OCI-LY1 (cell line): ENCODE measurements around the gene LLCFC1.

Experiments
- H2AFZ ChIP-seq: fragments of 200-600 bp; sonication (generic), shearing (Covaris generic); 2 replicates; pipeline ENCODE4 v1.6.0; 2014; ENCODE audit warnings: antibody characterized with exemption, mild to moderate bottlenecking, low read length
- H3F3A ChIP-seq: fragments of 200-600 bp; sonication (generic), shearing (Covaris generic); 2 replicates; pipeline ENCODE4 v1.6.0; 2014; ENCODE audit warnings: mild to moderate bottlenecking, antibody characterized with exemption, low read length, moderate library complexity; ENCODE audit not compliant: insufficient read depth
- H3K27ac ChIP-seq: fragments of 200-600 bp; sonication (generic); 2 replicates; pipeline ENCODE4 v1.5.1; 2014; ENCODE audit warnings: low read length, mixed run types, mild to moderate bottlenecking, low read depth; ENCODE audit not compliant: poor library complexity, severe bottlenecking
- H3K27me3 ChIP-seq: fragments of 200-600 bp; sonication (generic); 2 replicates; pipeline ENCODE4 v1.6.0; 2014; ENCODE audit warnings: antibody characterized with exemption, mild to moderate bottlenecking, low read length, moderate library complexity; ENCODE audit not compliant: insufficient read depth
- H3K36me3 ChIP-seq: fragments of 200-600 bp; sonication (generic); 2 replicates; pipeline ENCODE4 v1.6.1; 2014; ENCODE audit warnings: mild to moderate bottlenecking, antibody characterized with exemption, low read length, moderate library complexity, mixed read lengths; ENCODE audit not compliant: insufficient read depth
- H3K4me1 ChIP-seq: fragments of 200-600 bp; sonication (generic); 2 replicates; pipeline ENCODE4 v1.5.1; 2014; ENCODE audit warnings: mild to moderate bottlenecking, low read length, moderate library complexity; ENCODE audit not compliant: insufficient read depth, severe bottlenecking
- H3K4me2 ChIP-seq: fragments of 200-600 bp; sonication (generic), shearing (Covaris generic); 2 replicates; pipeline ENCODE4 v1.6.1; 2014; ENCODE audit warnings: low read length
- H3K4me3 ChIP-seq: fragments of 200-600 bp; sonication (generic); 2 replicates; pipeline ENCODE4 v1.5.1; 2014; ENCODE audit warnings: low read length, low read depth, mild to moderate bottlenecking, mixed read lengths; ENCODE audit not compliant: poor library complexity, severe bottlenecking
- H3K79me2 ChIP-seq: fragments of 200-600 bp; shearing (Covaris generic); 2 replicates; pipeline ENCODE4 v1.6.1; 2016; ENCODE audit warnings: mixed run types, low read length, mixed read lengths; ENCODE audit not compliant: insufficient read depth
- H3K9ac ChIP-seq: fragments of 200-600 bp; sonication (generic), shearing (Covaris generic); 2 replicates; pipeline ENCODE4 v1.6.1; 2014; ENCODE audit warnings: mild to moderate bottlenecking, low read length, mixed read lengths
- H3K9me2 ChIP-seq: fragments of 200-600 bp; sonication (generic), shearing (Covaris generic); 2 replicates; pipeline ENCODE4 v1.6.1; 2014; ENCODE audit warnings: low read depth, mild to moderate bottlenecking, low read length, mixed read lengths
- H3K9me3 ChIP-seq: fragments of 200-600 bp; shearing (Covaris generic); 2 replicates; pipeline ENCODE4 v1.6.1; 2014; ENCODE audit warnings: low read length, mixed read lengths
- H4K20me1 ChIP-seq: fragments of 200-600 bp; sonication (generic), shearing (Covaris generic); 2 replicates; pipeline ENCODE4 v1.6.0; 2016; ENCODE audit warnings: mild to moderate bottlenecking, low read length; ENCODE audit not compliant: insufficient read depth
- EZH2 ChIP-seq: fragments of 200-600 bp; sonication (generic), shearing (Covaris generic); IDR thresholded peaks from 2 replicates; pipeline ENCODE4 v1.8.0; 2017; ENCODE audit warnings: borderline replicate concordance, mixed run types, mild to moderate bottlenecking, antibody characterized with exemption, low read length, moderate library complexity, mixed read lengths
- TF ChIP-seq, protein P1 (sequence below): fragments of 200-600 bp; sonication (generic), shearing (Covaris generic); IDR thresholded peaks from 2 replicates; pipeline ENCODE4 v1.5.1; 2017; ENCODE audit warnings: mild to moderate bottlenecking, antibody characterized with exemption, low read length, moderate library complexity, mixed read lengths

The LLCFC1 gene

DNA sequence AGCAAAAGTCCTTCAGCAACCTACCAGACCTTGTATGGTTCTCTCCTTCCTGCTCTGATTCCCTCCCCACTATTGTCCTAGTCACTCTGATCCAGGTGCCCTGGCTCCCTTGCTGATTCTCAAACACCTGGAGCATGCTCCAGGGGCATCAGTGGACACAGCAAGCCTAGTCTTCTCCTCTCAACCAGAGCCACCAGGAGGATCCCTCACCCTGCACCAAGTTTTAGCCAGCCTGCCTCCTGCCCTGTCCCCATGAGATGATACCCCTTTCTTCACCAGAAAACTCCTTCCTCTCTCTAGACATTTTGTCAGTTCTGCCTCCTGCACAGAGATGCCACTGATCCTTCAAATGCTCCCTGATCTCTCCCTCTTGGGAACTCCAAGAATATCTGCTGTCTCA, 11.0 kb downstream of the LLCFC1 start:
- no peaks in the 10 kb centered on the region for H3K79me2 ChIP-seq
- H3K9me3 ChIP-seq = no peaks in the 10 kb centered on the region; the same call in 1 of the 2 replicates
- no peak overlapping the region for H2AFZ ChIP-seq
- TF ChIP-seq EZH2 = no peak
- TF ChIP-seq, protein P1, sequence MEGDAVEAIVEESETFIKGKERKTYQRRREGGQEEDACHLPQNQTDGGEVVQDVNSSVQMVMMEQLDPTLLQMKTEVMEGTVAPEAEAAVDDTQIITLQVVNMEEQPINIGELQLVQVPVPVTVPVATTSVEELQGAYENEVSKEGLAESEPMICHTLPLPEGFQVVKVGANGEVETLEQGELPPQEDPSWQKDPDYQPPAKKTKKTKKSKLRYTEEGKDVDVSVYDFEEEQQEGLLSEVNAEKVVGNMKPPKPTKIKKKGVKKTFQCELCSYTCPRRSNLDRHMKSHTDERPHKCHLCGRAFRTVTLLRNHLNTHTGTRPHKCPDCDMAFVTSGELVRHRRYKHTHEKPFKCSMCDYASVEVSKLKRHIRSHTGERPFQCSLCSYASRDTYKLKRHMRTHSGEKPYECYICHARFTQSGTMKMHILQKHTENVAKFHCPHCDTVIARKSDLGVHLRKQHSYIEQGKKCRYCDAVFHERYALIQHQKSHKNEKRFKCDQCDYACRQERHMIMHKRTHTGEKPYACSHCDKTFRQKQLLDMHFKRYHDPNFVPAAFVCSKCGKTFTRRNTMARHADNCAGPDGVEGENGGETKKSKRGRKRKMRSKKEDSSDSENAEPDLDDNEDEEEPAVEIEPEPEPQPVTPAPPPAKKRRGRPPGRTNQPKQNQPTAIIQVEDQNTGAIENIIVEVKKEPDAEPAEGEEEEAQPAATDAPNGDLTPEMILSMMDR = no peak
- H3K9me2 ChIP-seq = no peaks in the 10 kb centered on the region
- no peak overlapping the region for H3K4me3 ChIP-seq
- H3F3A ChIP-seq = no peaks in the 10 kb centered on the region
- no peaks in the 10 kb centered on the region for H3K36me3 ChIP-seq
- no peak overlapping the region for H3K4me2 ChIP-seq
- H3K27ac ChIP-seq = no peak overlapping the region
- H3K27me3 ChIP-seq = peaks cover 8% of the 10 kb centered on the region; the same call in 1 of the 2 replicates
- no peak overlapping the region for H3K9ac ChIP-seq
- H3K4me1 ChIP-seq = no peaks in the 10 kb centered on the region
- no peaks in the 10 kb centered on the region for H4K20me1 ChIP-seq

DNA sequence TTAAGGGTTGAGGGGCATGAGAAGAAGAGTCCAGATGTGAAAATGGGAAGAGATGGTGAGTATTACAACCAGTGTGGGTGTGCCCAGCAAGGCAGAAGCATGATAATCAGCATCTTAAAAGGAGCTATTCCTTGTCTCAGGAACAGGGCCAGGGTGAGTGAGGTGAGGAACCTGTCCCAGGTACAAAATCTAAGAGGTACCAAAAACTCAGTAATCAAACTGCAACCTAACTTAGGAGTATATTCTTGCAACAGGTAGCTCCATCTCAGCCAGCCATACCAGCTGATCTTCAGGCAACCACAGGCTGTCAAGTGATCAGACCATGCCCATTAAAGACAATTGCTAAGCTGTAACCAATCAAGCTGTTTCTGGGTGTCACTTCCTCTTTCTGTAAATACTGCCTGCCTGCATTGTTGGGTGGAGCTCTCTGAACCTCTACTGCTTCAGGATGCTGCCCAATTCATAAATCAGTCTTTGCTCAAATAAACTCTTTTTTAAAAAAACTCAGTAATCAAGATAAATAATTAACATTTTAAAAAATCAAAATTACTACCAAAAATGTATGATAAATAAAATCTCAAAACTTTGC, 15.5 kb downstream of the LLCFC1 start:
- no peaks in the 10 kb centered on the region; the same call in 1 of the 2 replicates for H3K9me3 ChIP-seq
- H3K4me3 ChIP-seq = no peak overlapping the region
- no peaks in the 10 kb centered on the region for H3K36me3 ChIP-seq
- H3K27ac ChIP-seq = no peak overlapping the region
- H3K27me3 ChIP-seq = no peaks in the 10 kb centered on the region; the same call in 1 of the 2 replicates
- no peak overlapping the region for H2AFZ ChIP-seq
- H3K4me1 ChIP-seq = no peaks in the 10 kb centered on the region
- H3F3A ChIP-seq = no peaks in the 10 kb centered on the region
- no peak overlapping the region for H3K9ac ChIP-seq
- TF ChIP-seq EZH2 = no peak
- TF ChIP-seq, protein P1 = no peak
- no peaks in the 10 kb centered on the region for H3K9me2 ChIP-seq
- no peak overlapping the region for H3K4me2 ChIP-seq
- no peaks in the 10 kb centered on the region for H3K79me2 ChIP-seq
- H4K20me1 ChIP-seq = no peaks in the 10 kb centered on the region

DNA sequence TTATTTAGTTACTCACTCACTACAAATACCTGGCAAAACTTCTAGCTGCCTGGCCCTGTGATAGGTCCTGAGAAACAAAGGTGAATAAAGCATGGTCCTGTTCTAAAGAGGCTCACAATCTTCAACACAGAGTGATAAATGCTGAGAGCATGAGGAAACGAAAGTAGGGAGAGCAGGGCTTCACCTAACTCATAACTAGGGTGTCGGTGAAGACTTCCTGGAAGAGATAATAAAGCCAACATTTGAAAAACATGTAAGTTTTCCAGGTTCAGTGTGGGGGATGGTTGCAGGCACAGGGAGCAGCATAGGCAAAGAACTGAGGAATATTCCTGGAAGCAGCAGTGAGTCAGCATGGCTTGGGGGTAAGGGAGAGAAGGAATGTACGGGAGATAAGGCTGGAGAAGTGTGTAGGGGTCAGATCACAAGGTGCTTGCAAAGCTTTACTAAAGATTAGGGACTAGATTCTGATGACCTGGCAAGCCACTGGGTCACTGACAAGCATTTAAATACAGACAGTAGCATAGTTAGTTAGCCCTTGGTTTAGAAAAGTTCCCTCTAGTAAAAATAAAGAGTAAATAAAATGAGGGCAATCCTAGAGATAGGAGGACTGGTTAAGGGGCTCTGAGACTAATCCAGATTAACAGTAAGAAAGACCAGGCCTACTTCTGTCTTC, 17.8 kb downstream of the LLCFC1 start:
- Histone ChIP-seq H4K20me1 (no peaks in the 10 kb centered on the region), H3K4me3 (no peak overlapping the region), H3K4me2 (no peak overlapping the region), H3K4me1 (no peaks in the 10 kb centered on the region), H3F3A (no peaks in the 10 kb centered on the region), H3K9ac (no peak overlapping the region), H3K27ac (no peak overlapping the region), H3K79me2 (no peaks in the 10 kb centered on the region), H3K9me3 (no peaks in the 10 kb centered on the region; the same call in 1 of the 2 replicates), H3K27me3 (no peaks in the 10 kb centered on the region), H3K36me3 (no peaks in the 10 kb centered on the region), H2AFZ (no peak overlapping the region), H3K9me2 (no peaks in the 10 kb centered on the region)
- TF ChIP-seq, protein P1 = no peak
- TF ChIP-seq EZH2 = no peak
